WERI-Rb-1 (cell line): Measurements from ENCODE around the gene FBLN1.

Source experiments
- DNase-seq: peaks from one replicate; pipeline ENCODE4 v3.0.0-alpha.2; 2020
- H3K27ac ChIP-seq: fragments of 250-450 bp; sonication (Bioruptor Pico); 2 replicates; pipeline ENCODE4 v1.5.1; 2020; ENCODE audit warnings: mild to moderate bottlenecking, moderate library complexity
- H3K27me3 ChIP-seq: fragments of 250-450 bp; sonication (Bioruptor Pico); 2 replicates; pipeline ENCODE4 v1.5.1; 2021; ENCODE audit warnings: mild to moderate bottlenecking, low read depth, moderate library complexity; ENCODE audit not compliant: insufficient read depth, severe bottlenecking
- H3K36me3 ChIP-seq: fragments of 250-450 bp; sonication (Bioruptor Pico); 2 replicates; pipeline ENCODE4 v1.5.1; 2020; ENCODE audit warnings: mild to moderate bottlenecking, moderate library complexity
- H3K4me3 ChIP-seq: 2 replicates; pipeline ENCODE4 v1.5.1; 2011; ENCODE audit warnings: low read depth, mild to moderate bottlenecking, control low read depth, low read length
- H3K9me3 ChIP-seq: fragments of 250-450 bp; sonication (Bioruptor Pico); 2 replicates; pipeline ENCODE4 v1.5.1; 2021; ENCODE audit warnings: mild to moderate bottlenecking, moderate library complexity; ENCODE audit not compliant: severe bottlenecking
- CTCF ChIP-seq: IDR thresholded peaks from 2 replicates; pipeline ENCODE4 v1.5.1; 2011; ENCODE audit warnings: low read depth, mild to moderate bottlenecking, control low read depth, inconsistent platforms, low read length

Gene FBLN1

GRCh38 chr22:45524157-45524556 lies 21.5 kb downstream of the FBLN1 start:
- no peak overlapping the region for H3K27ac ChIP-seq
- no peak for TF ChIP-seq CTCF
- no peak overlapping the region for H3K4me3 ChIP-seq
- peaks cover 61% of the 10 kb centered on the region for H3K36me3 ChIP-seq
- H3K27me3 ChIP-seq = no peaks in the 10 kb centered on the region
- H3K9me3 ChIP-seq = no peaks in the 10 kb centered on the region
- DNase-seq = no peak

- no peaks in the 10 kb centered on the region for H3K27me3 ChIP-seq
- peaks cover 62% of the 10 kb centered on the region for H3K36me3 ChIP-seq
- no peaks in the 10 kb centered on the region for H3K9me3 ChIP-seq
- DNase-seq = no peak
- H3K27ac ChIP-seq = no peak overlapping the region
- no peak overlapping the region for H3K4me3 ChIP-seq
- TF ChIP-seq CTCF = no peak
These were observed 22.3 kb downstream of the FBLN1 start for GRCh38 chr22:45524966-45525365.

GRCh38 chr22:45525480-45525879 lies 22.8 kb downstream of the FBLN1 start:
- DNase-seq = no peak
- Histone ChIP-seq H3K27me3 (no peaks in the 10 kb centered on the region), H3K36me3 (peaks cover 61% of the 10 kb centered on the region), H3K9me3 (no peaks in the 10 kb centered on the region), H3K4me3 (no peak overlapping the region), H3K27ac (no peak overlapping the region)
- no peak for TF ChIP-seq CTCF

- peaks cover 60% of the 10 kb centered on the region for H3K36me3 ChIP-seq
- no peak overlapping the region for H3K4me3 ChIP-seq
- TF ChIP-seq CTCF = no peak
- H3K9me3 ChIP-seq = no peaks in the 10 kb centered on the region
- no peak overlapping the region for H3K27ac ChIP-seq
- H3K27me3 ChIP-seq = no peaks in the 10 kb centered on the region
- DNase-seq = no peak
These were observed 23.6 kb downstream of the FBLN1 start for GRCh38 chr22:45526281-45526680.

- Histone ChIP-seq H3K27me3 (no peaks in the 10 kb centered on the region), H3K9me3 (no peaks in the 10 kb centered on the region), H3K36me3 (peaks cover 61% of the 10 kb centered on the region), H3K4me3 (no peak overlapping the region), H3K27ac (no peak overlapping the region)
- DNase-seq = no peak
- TF ChIP-seq CTCF = no peak
These were observed 24.2 kb downstream of the FBLN1 start for GRCh38 chr22:45526768-45527360.

- Histone ChIP-seq H3K9me3 (no peaks in the 10 kb centered on the region), H3K27ac (no peak overlapping the region), H3K36me3 (peaks cover 58% of the 10 kb centered on the region), H3K27me3 (no peaks in the 10 kb centered on the region), H3K4me3 (no peak overlapping the region)
- no peak for TF ChIP-seq CTCF
- DNase-seq = no peak
These were observed 24.8 kb downstream of the FBLN1 start for GRCh38 chr22:45527456-45527855.
